Central memory CD8-positive, alpha-beta T cell (primary cell): ENCODE data around the gene TEAD1.

Source experiments
- ATAC-seq: fragments of 150-1000 bp; cut with Tn5 transposase; replicated peaks from 2 replicates; pipeline ENCODE4 v1.10.0; 2022; ENCODE audit warnings: mild to moderate bottlenecking, moderate FRiP score, moderate number of reproducible peaks; ENCODE audit not compliant: poor library complexity, severe bottlenecking; ENCODE audit errors: extremely low read depth
- DNase-seq, 2 donors: peaks; one replicate each; pipeline ENCODE4 v3.0.0; 2021; ENCODE audit warnings: low spot score in 2 of 2
- H3K27ac Mint-ChIP-seq: one replicate; pipeline ENCODE4 v1.8.0; 2022; ENCODE audit warnings: low read depth, mild to moderate bottlenecking, moderate library complexity, mixed read lengths
- H3K27me3 Mint-ChIP-seq: one replicate; pipeline ENCODE4 v1.8.0; 2022; ENCODE audit warnings: mixed read lengths
- H3K36me3 Mint-ChIP-seq: one replicate; pipeline ENCODE4 v1.8.0; 2022; ENCODE audit warnings: mild to moderate bottlenecking, moderate library complexity, mixed read lengths; ENCODE audit not compliant: insufficient read depth
- H3K4me1 Mint-ChIP-seq: one replicate; pipeline ENCODE4 v1.8.0; 2022; ENCODE audit warnings: mixed read lengths
- H3K4me3 Mint-ChIP-seq: one replicate; pipeline ENCODE4 v1.8.0; 2022; ENCODE audit warnings: mild to moderate bottlenecking, moderate library complexity, mixed read lengths
- H3K9me3 Mint-ChIP-seq: one replicate; pipeline ENCODE4 v1.8.0; 2022; ENCODE audit warnings: mixed read lengths

Gene TEAD1

DNA sequence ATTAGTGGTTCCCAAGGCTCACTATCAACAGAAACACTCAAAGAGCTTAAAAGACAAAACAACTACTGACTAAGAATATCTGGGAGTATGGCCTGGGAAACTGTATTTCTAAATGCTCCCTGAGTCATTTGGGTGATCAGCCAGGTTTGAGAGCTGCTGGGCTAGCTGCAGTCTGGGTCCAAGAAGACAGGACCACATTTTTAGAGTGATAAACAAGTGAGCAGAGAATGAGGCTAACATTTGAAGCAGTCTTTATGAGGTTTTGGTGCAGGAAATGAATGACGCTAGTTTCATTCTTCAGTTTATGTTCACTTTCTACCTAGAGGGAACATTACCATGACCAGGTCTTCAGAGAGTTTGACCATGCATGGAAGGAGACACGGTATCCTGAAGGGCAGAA, 97.7 kb downstream of the TEAD1 start:
- peaks cover 29% of the 10 kb centered on the region for H3K27me3 Mint-ChIP-seq
- peaks cover 5% of the 10 kb centered on the region for H3K4me1 Mint-ChIP-seq
- H3K4me3 Mint-ChIP-seq, result no peak overlapping the region
- DNase-seq, result no peak
- ATAC-seq, result no peak
- no peak overlapping the region for H3K27ac Mint-ChIP-seq
- no peaks in the 10 kb centered on the region for H3K9me3 Mint-ChIP-seq
- H3K36me3 Mint-ChIP-seq, result no peaks in the 10 kb centered on the region

DNA sequence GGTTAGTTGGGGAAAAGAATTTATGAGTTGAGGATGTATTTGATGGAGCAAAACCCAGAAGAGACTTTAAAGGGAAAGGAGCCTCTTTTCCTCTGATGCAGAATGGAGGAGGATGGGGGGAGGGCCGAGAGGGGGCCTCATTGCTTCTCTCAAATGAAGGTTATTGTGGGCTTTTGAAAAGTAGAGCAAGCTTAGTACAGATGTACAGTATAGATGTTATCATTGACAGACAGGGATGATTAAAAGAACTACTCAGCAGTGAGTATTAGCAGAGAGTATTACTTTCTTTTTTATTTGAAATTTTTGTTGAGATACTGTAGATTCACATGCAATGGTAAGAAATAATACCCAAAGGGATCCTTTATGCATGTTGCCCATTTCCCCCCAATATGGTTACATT, 98.1 kb downstream of the TEAD1 start:
- no peak overlapping the region for H3K27ac Mint-ChIP-seq
- DNase-seq, result no peak
- H3K4me3 Mint-ChIP-seq, result no peak overlapping the region
- H3K36me3 Mint-ChIP-seq, result no peaks in the 10 kb centered on the region
- H3K9me3 Mint-ChIP-seq, result no peaks in the 10 kb centered on the region
- no peak for ATAC-seq
- peaks cover 29% of the 10 kb centered on the region for H3K27me3 Mint-ChIP-seq
- H3K4me1 Mint-ChIP-seq, result peaks cover 5% of the 10 kb centered on the region

DNA sequence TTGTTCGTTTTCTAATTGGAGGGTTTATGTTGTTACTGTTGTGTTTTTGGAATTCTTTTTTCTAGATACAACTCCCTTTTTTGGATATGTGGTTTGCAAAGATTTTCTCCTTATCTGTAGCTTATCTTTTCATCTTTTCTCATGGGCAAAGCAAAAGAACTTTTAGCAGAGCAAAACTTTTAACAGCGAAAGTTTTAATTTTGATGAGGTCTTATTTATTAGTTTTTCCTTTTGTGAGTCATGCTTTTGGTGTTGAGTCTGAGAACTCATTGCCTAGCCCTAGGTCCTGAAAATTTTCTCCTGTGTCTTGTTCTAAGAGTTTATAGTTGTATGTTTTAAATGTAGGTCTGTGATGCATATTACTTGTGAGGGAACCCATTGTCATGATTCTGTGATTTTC, 99.4 kb downstream of the TEAD1 start:
- H3K9me3 Mint-ChIP-seq, result no peaks in the 10 kb centered on the region
- ATAC-seq, result no peak
- H3K4me3 Mint-ChIP-seq, result no peak overlapping the region
- peaks cover 5% of the 10 kb centered on the region for H3K4me1 Mint-ChIP-seq
- H3K27me3 Mint-ChIP-seq, result peaks cover 31% of the 10 kb centered on the region
- no peak for DNase-seq
- no peak overlapping the region for H3K27ac Mint-ChIP-seq
- H3K36me3 Mint-ChIP-seq, result no peaks in the 10 kb centered on the region

DNA sequence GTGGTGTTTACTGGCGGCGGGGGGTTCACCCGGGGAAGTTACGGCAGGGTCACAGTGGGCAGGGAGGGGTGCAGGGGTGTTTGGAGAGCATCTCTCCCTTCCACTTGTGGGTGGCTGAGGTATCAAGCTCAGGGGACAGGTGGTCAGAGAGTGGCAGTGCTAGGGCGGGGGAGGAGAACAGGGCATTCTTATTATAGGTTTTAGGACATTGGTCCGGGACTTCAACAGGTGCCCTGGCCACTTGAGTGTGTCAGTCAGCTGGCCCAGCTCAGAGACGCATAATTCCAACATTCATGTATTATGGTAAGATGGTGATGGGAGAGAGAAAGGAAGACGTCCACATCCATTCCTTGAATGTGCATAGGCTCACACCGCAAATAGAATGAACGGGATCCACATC, 101.7 kb downstream of the TEAD1 start:
- DNase-seq, result no peak
- Mint-ChIP-seq H3K27me3 (peaks cover 41% of the 10 kb centered on the region), H3K9me3 (no peaks in the 10 kb centered on the region), H3K27ac (no peak overlapping the region), H3K36me3 (no peaks in the 10 kb centered on the region), H3K4me3 (no peak overlapping the region), H3K4me1 (peaks cover 5% of the 10 kb centered on the region)
- ATAC-seq, result no peak

DNA sequence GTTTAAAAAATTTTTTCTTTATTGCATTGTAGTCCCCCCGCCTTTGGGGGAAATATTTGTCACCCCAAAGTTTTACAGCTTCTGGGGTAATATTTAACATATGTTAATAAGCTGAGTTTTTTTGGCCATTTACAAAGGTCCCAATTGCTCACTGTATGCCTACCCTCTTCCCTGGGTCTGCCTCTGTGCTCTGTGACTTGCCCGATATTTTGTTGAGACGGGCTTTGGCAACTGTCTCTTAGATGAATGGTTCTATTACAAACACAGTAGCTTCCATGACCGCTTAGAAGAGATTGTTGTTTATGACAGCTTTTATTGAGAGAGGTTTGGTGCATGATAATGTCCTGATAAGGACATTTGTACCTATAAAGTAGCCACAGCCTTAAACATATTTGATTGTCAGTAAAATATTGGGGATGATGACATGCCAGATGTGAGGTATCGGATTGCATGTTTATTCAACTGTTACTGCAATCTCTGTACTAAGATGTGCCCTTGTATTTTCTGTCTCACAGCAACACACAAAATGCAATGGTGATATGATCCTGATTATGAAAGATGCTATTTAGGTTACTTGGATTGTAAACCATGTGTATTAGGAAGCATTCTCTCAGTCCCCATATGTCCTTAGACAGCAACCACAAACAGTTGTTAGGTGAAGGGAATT, 103.1 kb downstream of the TEAD1 start:
- H3K27ac Mint-ChIP-seq, result no peak overlapping the region
- ATAC-seq, result no peak

DNA sequence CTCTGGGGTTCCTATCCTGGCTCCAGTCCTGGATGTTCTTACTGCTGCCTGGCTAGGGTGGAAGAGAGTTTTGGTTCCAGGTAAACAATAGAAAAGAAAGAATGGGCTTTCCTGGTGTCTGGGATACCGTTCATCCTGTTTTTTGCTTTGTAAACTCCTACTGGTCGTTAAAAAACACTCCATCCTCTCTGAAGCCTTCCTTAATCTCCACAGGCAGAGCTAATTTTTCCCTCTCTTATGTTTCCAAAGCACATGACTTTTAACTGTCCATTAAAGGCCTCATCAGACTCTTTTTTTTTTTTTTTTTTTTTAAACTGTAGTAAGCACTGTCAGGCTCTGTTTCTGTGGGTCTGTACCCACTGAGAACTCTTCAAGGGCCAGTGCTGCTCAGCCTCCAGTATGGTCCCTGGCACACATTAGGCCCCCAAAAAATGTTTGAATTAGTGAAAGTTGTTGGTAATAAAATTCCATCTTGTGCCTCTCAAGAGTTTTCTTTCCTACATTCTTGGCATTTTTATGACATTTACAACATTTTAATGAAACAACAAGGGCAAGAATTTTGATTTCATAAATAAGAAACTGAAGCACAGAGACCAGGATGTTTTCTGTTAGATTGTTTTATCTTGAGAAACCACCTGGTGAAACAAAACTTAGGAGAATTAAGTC, 104.2 kb downstream of the TEAD1 start:
- no peaks in the 10 kb centered on the region for H3K36me3 Mint-ChIP-seq
- H3K4me3 Mint-ChIP-seq, result no peak overlapping the region
- no peaks in the 10 kb centered on the region for H3K9me3 Mint-ChIP-seq
- no peak overlapping the region for H3K27ac Mint-ChIP-seq
- DNase-seq (no peak), ATAC-seq (no peak)
- H3K4me1 Mint-ChIP-seq, result no peaks in the 10 kb centered on the region
- H3K27me3 Mint-ChIP-seq, result peaks cover 44% of the 10 kb centered on the region

More for the DNA sequence above, 103.1 kb downstream of the TEAD1 start:
- no peaks in the 10 kb centered on the region for H3K4me1 Mint-ChIP-seq
- no peaks in the 10 kb centered on the region for H3K9me3 Mint-ChIP-seq
- no peak for DNase-seq
- H3K36me3 Mint-ChIP-seq, result no peaks in the 10 kb centered on the region
- no peak overlapping the region for H3K4me3 Mint-ChIP-seq
- peaks cover 41% of the 10 kb centered on the region for H3K27me3 Mint-ChIP-seq

DNA sequence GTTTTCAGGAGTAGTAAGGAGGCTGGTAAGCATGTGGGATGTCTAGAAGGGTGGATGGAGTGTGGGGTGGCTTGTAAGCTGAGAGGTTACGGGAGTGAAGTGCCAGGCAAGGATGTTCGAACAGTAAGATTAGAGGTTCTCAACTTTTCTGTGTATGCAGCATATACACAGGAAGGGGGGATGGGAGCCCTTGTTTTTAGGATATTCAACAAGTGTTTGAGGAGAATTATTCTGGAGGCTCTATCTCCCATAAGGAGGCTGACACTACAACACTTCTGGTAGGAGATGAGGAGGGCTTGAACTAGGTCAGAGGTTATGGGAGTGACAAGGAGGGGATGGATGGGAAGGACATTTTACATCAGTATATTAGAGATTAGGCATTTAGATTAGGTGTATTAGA, 109.5 kb downstream of the TEAD1 start:
- H3K36me3 Mint-ChIP-seq, result no peaks in the 10 kb centered on the region
- peaks cover 24% of the 10 kb centered on the region for H3K27me3 Mint-ChIP-seq
- H3K27ac Mint-ChIP-seq, result no peak overlapping the region
- ATAC-seq, result no peak
- no peaks in the 10 kb centered on the region for H3K4me1 Mint-ChIP-seq
- H3K9me3 Mint-ChIP-seq, result no peaks in the 10 kb centered on the region
- no peak overlapping the region for H3K4me3 Mint-ChIP-seq
- DNase-seq, result no peak

DNA sequence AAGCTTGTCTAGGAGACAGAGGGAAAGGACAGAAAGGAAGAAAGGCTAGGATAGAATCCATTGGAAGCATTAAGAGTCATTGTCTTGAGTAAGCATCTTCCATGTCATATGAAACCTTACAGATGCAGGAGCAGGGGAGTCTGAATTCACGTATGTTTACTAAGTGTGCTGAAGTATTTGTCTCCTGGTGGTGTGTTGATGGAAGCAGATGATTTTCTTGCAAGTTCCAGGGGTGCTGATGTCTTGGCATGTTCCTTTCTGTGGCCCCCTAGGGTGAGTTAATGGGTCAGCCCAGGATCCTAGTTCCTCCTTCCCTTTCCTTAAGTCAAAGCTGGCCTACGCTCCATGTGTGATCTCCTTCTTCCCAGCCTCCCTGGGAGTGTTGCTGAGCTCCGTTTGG, 110.2 kb downstream of the TEAD1 start:
- no peak overlapping the region for H3K27ac Mint-ChIP-seq
- H3K36me3 Mint-ChIP-seq, result no peaks in the 10 kb centered on the region
- no peak for ATAC-seq
- H3K9me3 Mint-ChIP-seq, result no peaks in the 10 kb centered on the region
- no peak overlapping the region for H3K4me3 Mint-ChIP-seq
- no peak for DNase-seq
- peaks cover 18% of the 10 kb centered on the region for H3K27me3 Mint-ChIP-seq
- H3K4me1 Mint-ChIP-seq, result no peaks in the 10 kb centered on the region

DNA sequence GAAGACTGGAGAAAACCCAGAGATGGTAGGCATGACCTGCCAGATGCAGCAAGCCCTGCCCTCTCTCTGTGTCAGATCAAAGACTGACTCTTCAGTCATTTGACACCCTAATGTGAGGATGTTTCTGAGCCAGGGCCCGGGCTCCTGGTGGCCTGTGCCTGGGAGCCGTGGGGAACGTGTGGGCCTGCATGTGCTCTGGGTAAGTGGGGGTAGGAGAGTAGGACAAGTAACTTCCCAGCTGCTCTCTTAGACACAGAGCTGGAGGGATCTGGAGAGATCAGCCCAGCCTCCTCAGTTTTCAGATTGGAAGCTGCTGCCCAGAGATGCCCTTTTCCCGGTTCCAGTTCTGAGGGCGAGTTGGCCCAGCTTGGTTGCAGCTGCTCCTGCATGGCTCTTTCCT, 110.8 kb downstream of the TEAD1 start:
- ATAC-seq (no peak), DNase-seq (no peak)
- Mint-ChIP-seq H3K27ac (no peak overlapping the region), H3K9me3 (no peaks in the 10 kb centered on the region), H3K4me1 (no peaks in the 10 kb centered on the region), H3K27me3 (peaks cover 16% of the 10 kb centered on the region), H3K36me3 (no peaks in the 10 kb centered on the region), H3K4me3 (no peak overlapping the region)

DNA sequence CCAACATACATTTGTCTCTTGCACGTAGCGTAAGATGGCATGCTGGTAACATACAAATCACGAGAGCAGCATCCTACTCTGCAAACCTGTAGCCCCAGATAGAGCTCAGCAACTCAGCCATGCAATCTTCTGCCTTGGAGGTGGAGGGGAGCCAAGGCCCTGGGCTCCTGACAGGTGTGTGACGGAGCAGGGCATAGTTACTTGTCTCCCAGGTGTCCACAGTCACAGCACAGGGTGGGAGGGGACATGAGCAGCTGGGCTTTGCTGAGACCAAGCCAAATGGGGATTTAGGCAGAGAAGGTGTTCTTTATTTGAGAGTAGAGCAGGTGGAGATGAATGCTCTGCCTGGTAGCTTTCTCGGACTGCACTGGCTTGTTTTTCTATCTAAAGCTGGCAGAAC, 111.7 kb downstream of the TEAD1 start:
- DNase-seq (no peak), ATAC-seq (no peak)
- Mint-ChIP-seq H3K4me3 (no peak overlapping the region), H3K9me3 (no peaks in the 10 kb centered on the region), H3K27ac (no peak overlapping the region), H3K27me3 (peaks cover 16% of the 10 kb centered on the region), H3K36me3 (no peaks in the 10 kb centered on the region), H3K4me1 (no peaks in the 10 kb centered on the region)

DNA sequence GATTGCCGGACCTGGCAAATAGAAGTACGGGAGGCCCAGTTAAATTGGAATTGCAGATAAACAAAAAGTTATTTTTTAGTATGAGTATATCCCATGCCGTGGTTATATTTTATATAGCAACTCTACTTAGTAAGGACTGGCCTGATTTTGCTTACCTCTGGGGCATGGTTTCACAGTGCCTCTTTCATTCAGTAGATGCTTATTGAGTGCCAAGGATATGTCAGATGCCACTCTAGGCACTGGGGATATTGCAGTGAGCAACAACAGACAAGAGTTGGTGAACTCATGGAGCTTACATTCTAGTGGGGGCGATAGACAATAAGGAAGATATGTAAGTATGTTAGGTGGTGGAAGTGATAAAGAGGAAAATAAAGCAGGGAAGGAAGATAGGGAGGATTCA, 112.2 kb downstream of the TEAD1 start:
- no peaks in the 10 kb centered on the region for H3K36me3 Mint-ChIP-seq
- H3K9me3 Mint-ChIP-seq, result no peaks in the 10 kb centered on the region
- no peak overlapping the region for H3K27ac Mint-ChIP-seq
- no peak overlapping the region for H3K4me3 Mint-ChIP-seq
- DNase-seq (no peak), ATAC-seq (no peak)
- H3K27me3 Mint-ChIP-seq, result peaks cover 16% of the 10 kb centered on the region
- H3K4me1 Mint-ChIP-seq, result no peaks in the 10 kb centered on the region

DNA sequence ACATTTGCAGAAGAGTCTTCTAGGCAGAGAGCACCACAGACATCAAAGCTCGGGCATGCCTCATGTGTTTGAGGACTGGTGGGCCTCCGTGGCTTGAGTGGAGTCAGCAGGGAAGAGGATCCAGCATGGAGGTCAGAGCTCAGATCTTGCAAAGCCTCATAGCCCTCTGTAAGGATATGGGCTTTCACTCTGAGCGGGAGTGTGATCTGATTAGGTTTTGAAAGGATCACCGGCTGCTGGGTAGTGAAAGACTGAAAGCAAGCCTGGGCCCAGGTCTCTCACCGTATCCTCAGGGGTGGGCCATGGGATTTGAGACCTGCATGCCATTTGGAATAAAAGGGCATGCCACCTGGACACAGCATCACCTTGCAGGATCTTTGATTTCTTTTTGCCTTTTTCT, 112.7 kb downstream of the TEAD1 start:
- ATAC-seq (no peak), DNase-seq (no peak)
- no peaks in the 10 kb centered on the region for H3K36me3 Mint-ChIP-seq
- H3K4me3 Mint-ChIP-seq, result no peak overlapping the region
- no peaks in the 10 kb centered on the region for H3K9me3 Mint-ChIP-seq
- H3K27ac Mint-ChIP-seq, result no peak overlapping the region
- peaks cover 16% of the 10 kb centered on the region for H3K27me3 Mint-ChIP-seq
- H3K4me1 Mint-ChIP-seq, result no peaks in the 10 kb centered on the region

DNA sequence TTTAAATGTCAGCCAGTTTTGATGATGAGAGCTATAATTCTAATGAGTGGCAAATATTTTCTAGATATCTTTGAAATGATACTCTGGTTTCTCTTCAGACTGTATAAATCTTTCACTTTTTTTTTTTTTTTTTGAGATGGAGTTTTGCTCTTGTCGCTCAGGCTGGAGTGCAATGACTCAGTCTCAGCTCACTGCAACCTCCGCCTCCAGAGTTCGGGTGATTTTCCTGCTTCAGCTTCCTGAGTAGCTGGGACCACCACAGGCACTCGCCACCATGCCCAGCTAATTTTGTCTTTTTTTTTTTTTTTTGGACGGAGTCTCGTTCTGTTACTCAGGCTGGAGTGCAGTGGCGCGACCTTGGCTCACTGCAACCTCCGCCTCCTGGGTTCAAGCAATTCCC, 113.6 kb downstream of the TEAD1 start:
- no peak overlapping the region for H3K27ac Mint-ChIP-seq
- peaks cover 16% of the 10 kb centered on the region for H3K27me3 Mint-ChIP-seq
- ATAC-seq, result no peak
- H3K36me3 Mint-ChIP-seq, result no peaks in the 10 kb centered on the region
- no peaks in the 10 kb centered on the region for H3K4me1 Mint-ChIP-seq
- H3K9me3 Mint-ChIP-seq, result no peaks in the 10 kb centered on the region
- no peak for DNase-seq
- no peak overlapping the region for H3K4me3 Mint-ChIP-seq
